Left lung (tissue), 10 donors: ENCODE measurements around the gene HCST. TPM values are rescaled to one million over a fixed set of nuclear protein-coding genes. Genes with fewer than 3 reads are reported as not detected.
"Not testable (repeated sequence)": the region's sequence is repeated elsewhere in the genome, so short reads cannot be mapped to it uniquely, and the experiment has no call there.

Experiments
- ATAC-seq: fragments of 200-7000 bp; cut with Tn5 transposase; one replicate; pipeline ENCODE4 v1.9.1; 2020; ENCODE audit warnings: moderate library complexity
- DNase-seq, 4 donors: peaks; one replicate each; pipeline ENCODE4 v3.0.0-alpha.2; 2013 to 2020
- H3K27ac ChIP-seq, 2 donors: fragments of 200-600 bp; sonication (generic) in 1 of 2; one replicate each; pipeline versions ENCODE4 v1.5.0 to v1.8.0; 2020 to 2021
- H3K27me3 ChIP-seq, 2 donors: fragments of 200-600 bp; sonication (generic) in 1 of 2; one replicate each; pipeline versions ENCODE4 v1.5.0 to v1.8.0; 2020 to 2021
- H3K36me3 ChIP-seq, 2 donors: fragments of 200-600 bp; sonication (generic) in 1 of 2; one replicate each; pipeline versions ENCODE4 v1.5.0 to v1.8.0; 2020 to 2021
- H3K4me1 ChIP-seq, 2 donors: fragments of 200-600 bp; one replicate each; pipeline ENCODE4 v1.8.0; 2021
- H3K4me3 ChIP-seq, 2 donors: fragments of 200-600 bp; sonication (generic) in 1 of 2; one replicate each; pipeline versions ENCODE4 v1.5.0 to v1.8.0; 2020 to 2021; ENCODE audit warnings: mild to moderate bottlenecking in 1 of 2
- H3K9me3 ChIP-seq, 2 donors: fragments of 200-600 bp; sonication (generic) in 1 of 2; one replicate each; pipeline versions ENCODE4 v1.5.0 to v1.8.0; 2020 to 2021
- intact Hi-C, 2 donors: fragments of 100-400 bp; cut with DNase I; formaldehyde crosslinking; loops; one replicate each; pipeline versions ENCODE4 v1.11.2 to v1.14.2; 2022
- polyA plus RNA-seq, 6 donors: library from polyadenylated mRNA; unstranded; fragments of 120-200 nt; gene quantifications; one replicate each; pipeline ENCODE4 v1.2.1, GENCODE V29; 2013; ENCODE audit not compliant: insufficient read length in 6 of 6
- total RNA-seq, 2 donors: library from RNA; stranded (reverse); fragmentation: NEBNext Ultra II Directional; extraction: Animal tissue kit (Norgen Biotek cat#: 25700); gene quantifications; one replicate each; pipeline ENCODE4 v1.2.1, GENCODE V29; 2021
- TF ChIP-seq, protein P1 (sequence below), 2 donors: fragments of 200-600 bp; sonication (generic) in 1 of 2; IDR thresholded peaks; one replicate each; pipeline versions ENCODE4 v1.5.0 to v1.8.0; 2021; ENCODE audit warnings: antibody characterized with exemption in 2 of 2
- donor health status: DM: no; HTN: yes; CAD: no.
- donor health status: DM: no; HTN: no; CAD: no.

HCST gene
- total and polyA plus RNA-seq, 8 donors: 3.6 to 26.0 (median 4.9) TPM

GRCh38 chr19:35908973-35909683 is 6.8 kb downstream of the HCST start:
- H3K9me3 ChIP-seq: no peaks in the 10 kb centered on the region
- no peaks in the 10 kb centered on the region for H3K27me3 ChIP-seq
- H3K27ac ChIP-seq: peak overlapping the region; percentile 82 to 96
- TF ChIP-seq, protein P1, sequence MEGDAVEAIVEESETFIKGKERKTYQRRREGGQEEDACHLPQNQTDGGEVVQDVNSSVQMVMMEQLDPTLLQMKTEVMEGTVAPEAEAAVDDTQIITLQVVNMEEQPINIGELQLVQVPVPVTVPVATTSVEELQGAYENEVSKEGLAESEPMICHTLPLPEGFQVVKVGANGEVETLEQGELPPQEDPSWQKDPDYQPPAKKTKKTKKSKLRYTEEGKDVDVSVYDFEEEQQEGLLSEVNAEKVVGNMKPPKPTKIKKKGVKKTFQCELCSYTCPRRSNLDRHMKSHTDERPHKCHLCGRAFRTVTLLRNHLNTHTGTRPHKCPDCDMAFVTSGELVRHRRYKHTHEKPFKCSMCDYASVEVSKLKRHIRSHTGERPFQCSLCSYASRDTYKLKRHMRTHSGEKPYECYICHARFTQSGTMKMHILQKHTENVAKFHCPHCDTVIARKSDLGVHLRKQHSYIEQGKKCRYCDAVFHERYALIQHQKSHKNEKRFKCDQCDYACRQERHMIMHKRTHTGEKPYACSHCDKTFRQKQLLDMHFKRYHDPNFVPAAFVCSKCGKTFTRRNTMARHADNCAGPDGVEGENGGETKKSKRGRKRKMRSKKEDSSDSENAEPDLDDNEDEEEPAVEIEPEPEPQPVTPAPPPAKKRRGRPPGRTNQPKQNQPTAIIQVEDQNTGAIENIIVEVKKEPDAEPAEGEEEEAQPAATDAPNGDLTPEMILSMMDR (IDR thresholded peaks at IDR 0.05): peak in 1 of 2 donors; percentile 14
- H3K36me3 ChIP-seq: peaks cover 0 to 11% of the 10 kb centered on the region in 2 donors
- peaks cover 0 to 75% of the 10 kb centered on the region in 2 donors for H3K4me1 ChIP-seq
- intact Hi-C loops: no loop called here
- H3K4me3 ChIP-seq: peak overlapping the region in 1 of 2 donors; percentile 80
- ATAC-seq: peak; percentile 83
- peak in 3 of 4 donors; percentile 36 to 96 (median 93) for DNase-seq

- intact Hi-C loops: no loop called here
- no peak for ATAC-seq
These were observed 7.3 kb downstream of the HCST start for GRCh38 chr19:35909684-35910035.

DNA sequence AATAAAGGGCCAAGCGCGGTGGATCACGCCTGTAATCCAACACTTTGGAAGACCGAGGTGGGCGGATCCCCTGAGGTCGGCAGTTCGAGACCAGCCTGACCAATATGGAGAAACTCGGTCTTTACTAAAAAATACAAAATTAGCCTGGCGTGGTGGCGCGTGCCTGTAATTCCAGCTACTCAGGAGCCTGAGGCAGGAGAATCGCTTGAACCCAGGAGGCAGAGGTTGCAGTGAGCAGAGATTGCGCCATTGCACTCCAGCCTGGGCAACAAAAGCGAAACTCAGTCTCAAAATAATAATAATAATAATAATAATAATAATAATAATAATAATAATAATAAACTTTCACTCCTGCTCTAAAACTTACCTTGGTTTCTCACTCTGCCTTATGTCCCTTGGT is 8.0 kb downstream of the HCST start:
- peaks cover 0 to 11% of the 10 kb centered on the region in 2 donors for H3K36me3 ChIP-seq
- intact Hi-C loops, H3K27me3 ChIP-seq, H3K4me3 ChIP-seq, H3K9me3 ChIP-seq, ATAC-seq: not testable (repeated sequence)
- H3K27ac ChIP-seq: peak overlapping the region in 1 of 2 donors; percentile 96
- DNase-seq: peak in 1 of 4 donors; percentile 50
- H3K4me1 ChIP-seq: peaks cover 0 to 74% of the 10 kb centered on the region in 2 donors

More at GRCh38 chr19:35909684-35910035, 7.3 kb downstream of the HCST start:
- Histone ChIP-seq H3K27me3 (no peaks in the 10 kb centered on the region), H3K4me3 (peak overlapping the region in 1 of 2 donors; percentile 80), H3K9me3 (no peaks in the 10 kb centered on the region), H3K4me1 (peaks cover 0 to 75% of the 10 kb centered on the region in 2 donors), H3K27ac (peak overlapping the region; percentile 82 to 96), H3K36me3 (peaks cover 0 to 11% of the 10 kb centered on the region in 2 donors)
- TF ChIP-seq, protein P1 (IDR thresholded peaks at IDR 0.05): no peak
- no peak for DNase-seq

DNA sequence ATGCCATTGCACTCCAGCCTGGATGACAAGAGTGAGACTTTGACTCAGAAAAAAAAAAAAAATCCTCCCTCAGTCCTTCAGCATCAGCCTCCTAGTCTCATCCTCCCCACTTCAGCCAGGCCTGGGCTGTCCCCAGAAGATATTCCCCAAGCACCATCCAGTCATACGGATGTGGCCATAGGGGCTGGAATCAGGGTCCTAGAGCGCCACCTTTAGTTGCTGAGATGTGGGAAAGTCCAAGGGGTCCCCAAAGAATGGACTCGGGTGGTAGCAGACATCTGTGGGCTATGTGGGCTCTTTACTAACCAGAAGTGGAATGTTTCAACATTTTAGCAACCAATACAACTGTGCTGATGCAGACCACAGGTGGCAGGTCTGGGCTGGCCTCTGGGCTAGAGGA is 8.8 kb downstream of the HCST start:
- H3K4me1 ChIP-seq: peaks cover 0 to 74% of the 10 kb centered on the region in 2 donors
- no peaks in the 10 kb centered on the region for H3K27me3 ChIP-seq
- no peaks in the 10 kb centered on the region for H3K9me3 ChIP-seq
- TF ChIP-seq, protein P1 (IDR thresholded peaks at IDR 0.05): no peak
- peak overlapping the region in 1 of 2 donors; percentile 96 for H3K27ac ChIP-seq
- intact Hi-C loops: no loop called here
- no peak for ATAC-seq
- peaks cover 0 to 11% of the 10 kb centered on the region in 2 donors for H3K36me3 ChIP-seq
- H3K4me3 ChIP-seq: no peak overlapping the region
- peak in 1 of 4 donors; percentile 2 for DNase-seq

DNA sequence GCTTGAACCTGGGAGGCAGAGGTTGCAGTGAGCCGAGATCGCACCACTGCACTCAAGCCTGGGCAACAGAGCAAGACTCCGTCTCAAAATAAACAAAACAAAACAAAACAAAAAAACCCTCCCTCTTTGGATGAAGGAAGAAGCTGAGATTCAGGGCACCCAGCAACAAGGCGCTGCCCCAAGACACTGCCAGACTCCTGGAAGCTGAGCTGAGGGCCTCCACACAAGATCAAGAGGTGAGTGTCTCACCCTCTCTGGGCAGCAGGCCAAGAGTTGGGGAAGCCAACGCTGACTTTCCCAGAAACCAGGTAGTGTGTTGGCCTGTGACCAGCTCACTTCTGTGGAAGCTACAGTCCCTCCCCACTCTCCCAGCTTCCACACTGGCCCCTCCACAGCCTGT is 9.5 kb downstream of the HCST start:
- H3K9me3 ChIP-seq: no peaks in the 10 kb centered on the region
- DNase-seq (peak in 2 of 4 donors; percentile 65 to 82), ATAC-seq (peak; percentile 17)
- H3K27ac ChIP-seq: peak overlapping the region in 1 of 2 donors; percentile 96
- TF ChIP-seq, protein P1 (IDR thresholded peaks at IDR 0.05): no peak
- intact Hi-C loops: no loop called here
- H3K4me1 ChIP-seq: peaks cover 0 to 68% of the 10 kb centered on the region in 2 donors
- H3K27me3 ChIP-seq: no peaks in the 10 kb centered on the region
- H3K4me3 ChIP-seq: no peak overlapping the region
- H3K36me3 ChIP-seq: peaks cover 0 to 5% of the 10 kb centered on the region in 2 donors
